Neutrophil (primary cell): Measurements from ENCODE around the gene LRRFIP2.

ENCODE experiments used
- H3K27ac ChIP-seq: fragments of 200-600 bp; sonication (generic); 2 replicates; pipeline ENCODE4 v1.5.1; 2016; ENCODE audit warnings: mild to moderate bottlenecking, moderate library complexity
- H3K27me3 ChIP-seq: fragments of 200-600 bp; sonication (generic); 2 replicates; pipeline ENCODE4 v1.6.0; 2016; ENCODE audit warnings: mild to moderate bottlenecking
- H3K36me3 ChIP-seq: fragments of 200-600 bp; sonication (generic); 2 replicates; pipeline ENCODE4 v1.5.1; 2017
- H3K4me1 ChIP-seq, 2 experiments: fragments of 200-600 bp in 1 of 2; sonication (generic) in 1 of 2; 1 replicate in 1 of 2; 2 replicates in 1 of 2; pipeline versions ENCODE4 v1.5.1 to v1.6.1; 2013 to 2016; ENCODE audit warnings: low read depth in 1 of 2, low read length in 1 of 2, mild to moderate bottlenecking in 1 of 2, moderate library complexity in 1 of 2; ENCODE audit not compliant: control insufficient read depth in 1 of 2, insufficient read depth in 1 of 2
- H3K4me3 ChIP-seq, 2 experiments: fragments of 200-600 bp in 1 of 2; sonication (generic) in 1 of 2; 1 replicate in 1 of 2; 2 replicates in 1 of 2; pipeline ENCODE4 v1.5.1; 2013 to 2016; ENCODE audit warnings: low read depth in 1 of 2, low read length in 1 of 2, mild to moderate bottlenecking in 1 of 2, moderate library complexity in 1 of 2
- H3K9me3 ChIP-seq: fragments of 200-600 bp; sonication (generic); 2 replicates; pipeline ENCODE4 v1.5.1; 2016
- CTCF ChIP-seq: fragments of 200-600 bp; sonication (generic); IDR thresholded peaks from 2 replicates; pipeline ENCODE4 v1.5.1; 2016; ENCODE audit warnings: antibody characterized with exemption

Gene LRRFIP2

GRCh38 chr3:37173806-37174205 lies 576 bp downstream of the LRRFIP2 start:
- Histone ChIP-seq H3K4me3 (no peak overlapping the region), H3K9me3 (no peaks in the 10 kb centered on the region), H3K36me3 (peaks cover 22% of the 10 kb centered on the region), H3K27me3 (no peaks in the 10 kb centered on the region), H3K4me1 (peaks cover 37 to 47% of the 10 kb centered on the region in 2 experiments), H3K27ac (no peak overlapping the region)
- no peak for TF ChIP-seq CTCF

GRCh38 chr3:37171144-37171543 lies 3.2 kb downstream of the LRRFIP2 start:
- H3K4me1 ChIP-seq = peaks cover 20 to 27% of the 10 kb centered on the region in 2 experiments
- no peak overlapping the region for H3K4me3 ChIP-seq
- no peak overlapping the region for H3K27ac ChIP-seq
- no peaks in the 10 kb centered on the region for H3K9me3 ChIP-seq
- TF ChIP-seq CTCF = no peak
- H3K27me3 ChIP-seq = no peaks in the 10 kb centered on the region
- H3K36me3 ChIP-seq = peaks cover 22% of the 10 kb centered on the region

GRCh38 chr3:37170513-37170912 lies 3.9 kb downstream of the LRRFIP2 start:
- TF ChIP-seq CTCF = no peak
- H3K4me3 ChIP-seq = no peak overlapping the region
- H3K27me3 ChIP-seq = no peaks in the 10 kb centered on the region
- H3K36me3 ChIP-seq = peaks cover 22% of the 10 kb centered on the region
- H3K9me3 ChIP-seq = no peaks in the 10 kb centered on the region
- no peak overlapping the region for H3K27ac ChIP-seq
- H3K4me1 ChIP-seq = peaks cover 20 to 25% of the 10 kb centered on the region in 2 experiments

- TF ChIP-seq CTCF = no peak
- peaks cover 16 to 21% of the 10 kb centered on the region in 2 experiments for H3K4me1 ChIP-seq
- no peak overlapping the region for H3K27ac ChIP-seq
- H3K36me3 ChIP-seq = peaks cover 22% of the 10 kb centered on the region
- no peaks in the 10 kb centered on the region for H3K27me3 ChIP-seq
- no peak overlapping the region for H3K4me3 ChIP-seq
- H3K9me3 ChIP-seq = no peaks in the 10 kb centered on the region
These were observed 4.3 kb downstream of the LRRFIP2 start for GRCh38 chr3:37170060-37170459.

- Histone ChIP-seq H3K9me3 (no peaks in the 10 kb centered on the region), H3K4me3 (no peak overlapping the region), H3K36me3 (peaks cover 22% of the 10 kb centered on the region), H3K27me3 (no peaks in the 10 kb centered on the region), H3K27ac (no peak overlapping the region), H3K4me1 (peaks cover 4 to 9% of the 10 kb centered on the region in 2 experiments)
- no peak for TF ChIP-seq CTCF
These were observed 5.5 kb downstream of the LRRFIP2 start for GRCh38 chr3:37168896-37169295.
